DMS153 treated with DMSO at 0.1 percent for 48 hours (cell line): Measurements from ENCODE around the gene MSLN.

ENCODE experiments used
- DNase-seq: peaks from one replicate; lab custom pipeline; 2025; ENCODE audit not compliant: unreplicated experiment; lab: John Stamatoyannopoulos, UW

MSLN gene

DNA sequence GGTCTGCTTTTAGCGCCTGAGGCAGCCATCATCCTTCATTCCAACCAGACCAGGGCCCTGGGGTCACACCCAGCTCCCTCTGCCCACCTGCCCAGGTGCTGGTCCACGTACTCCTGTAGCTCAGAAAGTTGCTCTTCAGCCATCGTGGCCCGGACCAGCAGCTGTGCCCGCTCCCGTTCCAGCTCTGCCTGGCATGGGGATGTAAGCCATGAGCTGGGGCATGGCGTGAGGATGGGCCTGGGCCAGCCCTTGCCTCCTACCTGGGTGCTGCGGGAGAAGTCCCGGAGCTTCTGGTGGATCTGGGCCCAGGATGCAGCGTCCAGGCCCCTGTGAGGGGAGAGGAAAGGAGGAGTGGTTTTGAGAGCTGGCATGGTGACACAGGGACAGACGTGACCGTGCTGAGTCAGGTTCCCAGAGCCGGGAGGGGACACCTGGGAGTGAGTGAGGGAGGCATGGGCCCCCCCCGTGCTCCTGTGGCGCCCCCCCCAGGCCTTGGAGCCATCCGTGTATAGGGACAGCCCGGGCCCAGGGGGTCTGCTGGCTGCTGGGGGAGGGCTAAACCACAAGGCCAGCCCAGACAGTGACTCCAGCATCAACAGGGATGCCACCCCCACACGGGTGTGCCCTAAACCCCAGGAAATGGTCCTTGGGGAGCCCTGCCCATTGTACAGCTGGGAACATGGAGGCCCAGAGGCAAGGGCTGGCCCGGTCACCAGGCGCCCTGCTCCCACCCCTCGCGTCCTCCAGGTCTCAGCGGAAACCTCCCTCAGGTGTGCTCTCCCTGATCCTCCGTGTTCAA is 37.5 kb upstream of the MSLN start:
- no peak for DNase-seq

DNA sequence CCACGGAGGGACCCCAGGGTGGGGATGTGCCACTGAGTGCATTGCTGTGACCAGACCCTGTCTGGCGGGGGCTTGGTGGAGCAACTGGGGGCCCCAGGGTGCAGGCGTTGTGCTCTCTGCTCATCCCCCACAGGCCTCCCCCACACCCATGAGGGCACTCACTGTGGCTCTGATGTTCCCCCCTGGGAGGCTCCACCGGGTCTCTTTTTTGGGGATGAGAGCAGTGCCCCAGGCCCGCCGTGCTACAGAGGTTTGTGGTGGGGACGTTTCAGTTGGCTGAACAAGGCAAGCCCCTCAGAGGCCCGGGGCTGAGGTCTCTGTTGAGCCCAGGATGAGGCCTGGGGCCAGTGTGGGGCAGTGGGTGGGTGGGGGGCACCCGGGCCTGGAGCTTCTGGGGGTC is 36.8 kb upstream of the MSLN start:
- no peak for DNase-seq

DNA sequence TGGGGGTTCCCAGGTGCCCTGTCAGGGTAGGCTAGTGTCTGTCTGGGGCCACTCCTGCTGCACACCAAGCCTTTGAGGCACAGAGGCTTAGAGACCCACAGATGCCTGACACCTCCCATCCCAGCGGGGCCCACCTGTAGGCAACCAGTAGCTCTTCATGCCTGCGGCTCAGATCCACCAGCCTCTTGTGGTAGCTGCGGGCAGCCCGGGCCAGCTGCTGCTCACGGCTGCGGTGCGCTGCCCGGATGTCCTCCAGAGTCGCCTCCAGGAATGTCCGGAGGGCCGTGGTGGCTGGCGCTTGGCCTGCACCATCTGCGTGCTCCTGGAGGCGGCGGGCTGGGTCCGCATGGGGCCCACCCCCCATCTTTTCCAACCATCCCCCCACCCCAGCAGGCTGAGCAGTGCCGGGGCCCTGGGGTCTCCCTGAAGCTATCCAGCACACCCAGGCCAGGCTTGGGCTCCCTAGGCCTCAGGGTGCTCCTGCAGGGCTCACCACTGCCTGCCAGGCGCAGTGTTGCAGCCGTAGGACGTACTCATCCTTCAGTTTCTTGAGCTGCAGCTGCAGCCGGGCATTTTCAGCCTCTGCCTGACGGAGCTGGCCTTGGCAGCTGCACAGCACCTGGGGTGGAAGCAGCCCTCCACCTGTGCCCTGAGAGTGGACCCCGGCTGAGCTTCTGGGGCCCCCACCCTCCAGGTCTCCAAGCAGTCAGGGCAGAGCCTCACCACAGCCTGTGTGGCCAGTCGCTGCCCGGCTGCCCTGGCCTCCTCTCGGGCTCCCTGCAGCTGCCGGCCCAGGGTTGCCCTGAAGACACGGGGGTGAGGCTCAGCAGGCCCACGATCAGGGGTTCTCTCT is 36.1 kb upstream of the MSLN start:
- DNase-seq: no peak

DNA sequence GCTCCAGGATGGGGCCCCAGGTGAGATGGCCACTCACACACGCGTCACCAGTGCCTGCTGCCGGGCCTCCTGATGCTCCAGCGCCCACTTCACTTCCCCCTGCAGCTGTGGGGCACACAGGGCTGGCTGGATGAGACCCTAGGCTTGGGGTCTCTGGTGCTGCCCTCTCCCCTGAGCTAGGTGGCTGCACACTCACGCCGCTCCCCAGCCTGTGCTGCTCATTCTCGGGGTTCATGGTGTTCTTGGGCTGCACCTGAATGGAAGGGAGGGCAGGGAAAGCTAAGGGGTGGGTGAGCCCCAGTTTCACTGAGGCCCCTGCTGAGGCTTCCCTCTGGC is 35.5 kb upstream of the MSLN start:
- no peak for DNase-seq

DNA sequence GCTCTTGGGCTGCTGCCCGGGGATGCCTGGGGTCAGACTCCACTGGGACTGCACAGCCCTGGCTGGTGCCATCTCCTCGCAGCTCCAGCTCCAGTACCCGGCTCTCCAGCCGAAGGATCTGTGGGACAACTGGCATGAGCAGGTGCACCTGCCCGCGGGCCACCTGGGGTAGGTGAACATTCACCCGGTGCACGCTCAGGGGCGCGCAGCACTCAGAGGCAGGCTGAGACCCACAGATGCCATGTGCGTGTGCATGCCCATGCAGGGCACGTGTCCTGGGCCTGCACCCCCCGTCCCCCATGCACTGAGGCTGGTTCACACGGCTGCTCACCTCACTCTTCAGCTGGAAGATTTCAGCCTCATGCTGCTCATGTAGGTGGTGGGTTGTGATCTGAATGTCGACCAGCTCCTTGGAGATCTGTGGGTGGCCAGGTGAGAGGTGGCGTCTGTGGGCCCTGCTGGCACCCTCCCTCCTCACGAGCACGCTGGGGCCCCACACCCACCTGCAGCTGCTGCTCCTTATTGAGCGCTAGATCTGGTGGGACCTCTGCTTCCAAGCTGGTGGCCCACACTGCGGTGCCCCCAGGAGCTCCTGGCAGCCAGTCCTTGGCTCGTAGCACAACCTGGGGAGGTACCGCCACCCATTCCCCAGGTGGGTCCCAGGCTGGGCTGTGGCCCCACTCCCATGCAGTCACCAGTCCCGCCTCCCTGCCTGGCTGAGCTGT is 34.9 kb upstream of the MSLN start:
- DNase-seq: no peak

DNA sequence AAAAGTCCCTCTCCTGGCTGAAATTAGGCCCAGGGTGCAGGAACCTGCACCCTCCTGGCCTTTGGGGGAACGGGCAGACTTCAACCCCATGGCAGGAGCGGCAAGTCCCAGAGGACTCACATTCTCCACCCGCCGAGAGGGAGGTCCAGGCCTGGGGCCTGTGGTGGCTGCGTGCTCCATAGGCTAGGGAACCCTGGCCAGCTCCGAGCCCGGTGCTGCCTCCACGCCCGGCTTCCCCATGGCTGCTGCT is 34.4 kb upstream of the MSLN start:
- DNase-seq: no peak

DNA sequence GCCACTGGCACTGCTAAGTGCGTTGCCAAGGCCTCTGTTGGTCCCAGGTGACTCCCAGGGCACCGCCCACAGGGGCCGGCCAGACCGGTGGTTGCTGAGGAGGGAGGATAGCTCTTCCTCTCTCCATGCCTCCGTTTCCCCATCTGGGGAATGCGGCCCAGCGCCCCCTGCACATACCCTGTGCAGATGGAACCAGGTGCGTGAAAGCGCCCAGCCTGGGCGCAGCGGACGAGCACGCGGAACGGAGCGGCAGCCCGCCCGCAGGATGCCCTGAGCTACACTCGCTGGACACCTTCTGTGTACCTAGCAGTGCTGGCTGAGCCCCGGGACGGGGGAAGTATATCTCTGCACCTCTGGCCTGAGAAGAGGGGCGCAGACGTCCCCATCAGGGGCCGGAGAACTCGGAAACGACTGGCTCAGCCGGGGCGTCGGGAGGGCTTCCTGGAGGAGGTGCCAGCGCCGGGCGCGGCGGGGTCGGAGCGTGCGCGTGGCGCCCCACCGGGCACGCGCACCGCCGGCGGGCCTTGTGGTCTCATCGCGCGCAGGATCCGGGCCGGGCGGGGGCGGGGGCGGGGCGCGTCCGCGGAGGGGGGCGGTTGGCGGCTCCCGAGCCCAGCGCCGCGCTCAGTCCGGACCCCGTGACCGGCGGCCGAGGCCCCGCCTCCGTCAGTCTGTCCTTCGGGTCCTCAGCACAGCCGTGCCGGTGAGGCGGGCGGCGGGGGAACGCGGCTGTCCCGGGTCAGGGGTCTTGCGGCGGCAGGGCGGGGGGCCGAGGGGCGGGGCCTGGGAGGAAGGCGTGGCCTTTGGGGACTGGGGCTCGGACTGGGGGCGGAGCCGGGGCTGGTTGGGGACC is 33.9 kb upstream of the MSLN start, which contains the start of the genes CCDC78 and HAGHL:
Gene CCDC78 (minus strand): TSS at position 6 of the 853 bp plus-strand sequence. CDS start 76 bp downstream, outside the sequence.
Gene HAGHL (plus strand): TSS at position 669 of the 853 bp plus-strand sequence. CDS start 404 bp downstream, outside the sequence.
- no peak for DNase-seq

DNA sequence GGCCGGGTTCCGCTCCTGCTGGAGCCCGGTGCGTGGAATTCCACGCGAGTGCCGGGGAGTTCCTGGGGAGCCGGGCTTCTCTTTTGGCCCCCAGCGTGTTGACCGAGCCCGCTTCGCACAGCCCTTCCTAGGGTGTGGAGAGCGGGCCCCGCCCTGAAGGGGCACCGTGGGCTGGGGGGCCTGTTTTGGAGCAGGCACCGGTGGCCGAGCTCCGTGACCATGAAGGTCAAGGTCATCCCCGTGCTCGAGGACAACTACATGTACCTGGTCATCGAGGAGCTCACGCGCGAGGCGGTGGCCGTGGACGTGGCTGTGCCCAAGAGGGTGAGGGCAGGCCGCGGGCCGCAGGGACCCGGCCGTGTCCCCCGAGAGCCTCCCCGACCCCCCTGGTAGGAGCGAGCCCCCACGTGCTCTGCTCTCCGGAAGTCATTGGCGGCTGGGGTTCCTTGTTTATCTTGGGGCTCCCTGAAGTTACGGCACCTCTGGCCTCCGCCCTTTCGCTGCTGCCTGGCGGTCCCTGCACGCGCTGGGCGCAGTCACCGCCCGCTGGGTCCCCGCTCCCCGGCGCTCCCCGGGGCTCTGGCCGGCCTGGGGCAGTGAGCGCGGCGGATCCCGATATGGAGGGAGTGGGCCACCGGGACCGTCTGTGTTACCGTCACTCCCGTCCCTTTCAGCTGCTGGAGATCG is 33.1 kb upstream of the MSLN start:
- no peak for DNase-seq

DNA sequence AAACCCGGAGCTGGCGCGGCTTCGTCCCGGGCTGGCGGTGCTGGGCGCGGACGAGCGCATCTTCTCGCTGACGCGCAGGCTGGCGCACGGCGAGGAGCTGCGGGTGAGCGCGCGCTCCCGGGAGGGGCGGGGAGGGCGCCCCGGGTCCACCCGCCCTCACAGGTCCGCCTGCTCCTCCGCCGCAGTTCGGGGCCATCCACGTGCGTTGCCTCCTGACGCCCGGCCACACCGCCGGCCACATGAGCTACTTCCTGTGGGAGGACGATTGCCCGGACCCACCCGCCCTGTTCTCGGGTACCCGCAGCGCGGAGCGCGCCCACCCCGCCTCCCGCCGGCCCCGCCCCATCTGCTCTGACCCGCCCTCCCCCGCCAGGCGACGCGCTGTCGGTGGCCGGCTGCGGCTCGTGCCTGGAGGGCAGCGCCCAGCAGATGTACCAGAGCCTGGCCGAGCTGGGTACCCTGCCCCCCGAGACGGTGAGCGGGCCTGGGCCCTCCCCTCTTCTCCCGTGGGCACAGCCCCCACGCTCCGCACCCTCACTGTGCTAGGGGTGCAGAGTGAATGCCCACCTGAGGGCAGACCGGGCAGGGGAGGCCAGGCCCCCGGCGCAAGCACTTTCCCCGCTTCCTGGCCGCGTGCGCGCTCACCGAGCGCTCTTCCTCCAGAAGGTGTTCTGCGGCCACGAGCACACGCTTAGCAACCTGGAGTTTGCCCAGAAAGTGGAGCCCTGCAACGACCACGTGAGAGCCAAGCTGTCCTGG is 32.2 kb upstream of the MSLN start:
- no peak for DNase-seq

DNA sequence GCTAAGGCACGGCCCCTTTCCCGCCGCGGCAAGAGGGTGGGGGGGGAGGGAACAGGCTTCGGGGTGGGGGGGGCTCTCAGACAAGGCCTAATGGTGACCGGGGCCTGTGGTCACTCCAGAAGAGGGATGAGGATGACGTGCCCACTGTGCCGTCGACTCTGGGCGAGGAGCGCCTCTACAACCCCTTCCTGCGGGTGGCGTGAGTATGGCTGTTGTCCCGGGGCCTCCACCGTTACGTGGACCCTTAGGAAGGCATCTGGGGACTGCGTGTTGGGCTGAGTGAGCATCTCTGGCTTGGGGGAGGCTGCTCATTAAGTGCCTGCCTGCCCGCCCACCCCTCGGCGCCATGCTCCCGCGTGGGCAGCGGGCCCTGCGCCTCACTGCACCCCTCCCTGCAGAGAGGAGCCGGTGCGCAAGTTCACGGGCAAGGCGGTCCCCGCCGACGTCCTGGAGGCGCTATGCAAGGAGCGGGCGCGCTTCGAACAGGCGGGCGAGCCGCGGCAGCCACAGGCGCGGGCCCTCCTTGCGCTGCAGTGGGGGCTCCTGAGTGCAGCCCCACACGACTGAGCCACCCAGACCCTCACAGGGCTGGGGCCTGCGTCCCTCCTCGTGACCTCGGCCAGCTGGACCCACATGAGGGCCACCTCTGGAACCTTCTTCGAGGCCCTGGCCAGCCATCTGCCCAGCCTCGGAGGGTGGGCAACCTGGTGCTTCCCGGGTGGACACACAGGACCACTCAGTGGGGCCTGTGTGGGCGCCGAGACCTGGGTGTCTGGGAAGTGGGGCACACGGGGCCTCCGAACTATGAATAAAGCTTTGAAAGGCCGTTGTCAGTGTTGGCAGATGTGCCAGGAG is 31.4 kb upstream of the MSLN start:
- DNase-seq: no peak

DNA sequence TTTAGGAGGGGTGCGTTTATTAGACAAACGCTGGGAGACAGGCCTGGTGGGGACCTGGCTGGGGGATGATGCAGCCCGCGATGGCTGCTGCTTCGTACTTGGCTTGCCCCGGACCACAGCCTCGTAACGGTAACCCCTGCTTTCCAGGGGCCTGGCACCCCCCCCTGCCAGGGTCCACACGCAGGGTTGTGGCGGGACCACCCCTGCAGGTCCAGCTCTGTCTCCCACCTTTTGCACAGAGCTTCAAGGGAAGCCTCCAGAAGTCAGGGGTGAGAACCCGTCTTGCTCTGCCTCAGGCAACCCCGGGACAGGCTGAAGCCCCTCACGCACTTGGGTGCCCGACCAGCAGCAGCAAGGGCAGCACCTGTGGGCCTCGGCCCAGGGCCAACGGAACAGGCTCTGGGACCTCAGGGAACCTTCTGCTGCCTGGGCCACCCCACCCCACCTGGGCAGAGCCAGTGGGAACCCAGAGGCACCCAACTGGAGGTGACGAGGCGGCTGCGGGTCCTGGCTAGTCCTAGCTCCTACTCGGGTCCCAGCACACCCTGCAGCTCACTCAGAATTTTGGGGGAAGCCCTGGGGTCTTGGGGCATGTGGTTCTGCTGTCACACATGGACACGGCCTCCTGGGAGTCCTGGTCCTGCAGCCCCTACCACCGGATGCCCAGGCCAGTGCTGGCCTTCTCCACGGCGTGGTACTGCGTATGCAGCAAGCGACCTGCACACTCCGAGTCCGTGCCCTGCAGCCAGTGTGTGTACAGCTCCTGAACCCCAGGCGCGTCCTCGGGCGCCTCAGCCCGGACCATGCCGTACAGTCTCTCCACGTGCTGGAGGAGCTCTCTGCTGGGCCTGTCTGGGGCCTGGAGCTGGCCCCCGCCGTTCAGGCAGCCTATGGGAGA is 30.5 kb upstream of the MSLN start:
- DNase-seq: no peak

DNA sequence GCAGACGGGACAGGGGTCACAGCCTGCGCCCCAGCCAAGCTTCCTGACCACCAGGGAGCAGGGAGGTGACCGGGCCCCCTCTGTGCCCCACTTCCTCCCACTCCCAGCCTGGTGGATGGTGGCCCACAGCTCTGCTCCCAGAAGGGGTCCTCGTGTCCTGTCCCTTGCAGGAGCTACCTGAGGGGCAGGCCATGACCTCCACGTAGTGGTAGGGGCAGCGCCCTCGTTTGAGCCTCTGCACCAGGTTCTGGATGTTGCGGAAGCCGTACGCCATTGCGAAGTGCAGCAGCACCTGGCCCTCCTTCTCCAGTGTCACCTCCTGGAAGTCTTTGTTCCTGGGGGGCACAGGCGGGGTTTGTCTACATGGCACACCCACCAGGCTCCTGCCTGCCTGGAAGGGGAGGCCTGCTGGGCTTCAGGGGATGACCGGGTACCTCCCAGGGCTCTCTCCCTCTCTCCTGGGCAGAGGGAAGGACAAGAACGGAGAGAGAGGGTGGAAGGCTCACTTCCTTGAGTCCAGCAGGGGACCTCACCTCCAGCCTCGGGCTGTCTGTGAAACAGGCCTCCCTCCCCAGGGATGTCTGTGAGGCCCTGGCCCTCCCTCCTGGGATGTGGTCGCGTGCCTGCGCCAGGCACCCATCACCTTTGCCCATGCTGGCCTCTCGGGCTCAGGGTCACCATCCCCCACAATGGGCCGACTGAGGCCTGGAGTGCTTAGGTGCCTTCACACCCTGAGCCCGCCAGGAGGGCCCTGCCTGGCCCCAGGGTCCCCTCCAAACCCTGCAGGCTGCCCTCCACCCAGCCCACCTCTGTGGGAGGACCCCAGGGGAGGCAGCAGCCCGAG is 29.6 kb upstream of the MSLN start:
- no peak for DNase-seq

DNA sequence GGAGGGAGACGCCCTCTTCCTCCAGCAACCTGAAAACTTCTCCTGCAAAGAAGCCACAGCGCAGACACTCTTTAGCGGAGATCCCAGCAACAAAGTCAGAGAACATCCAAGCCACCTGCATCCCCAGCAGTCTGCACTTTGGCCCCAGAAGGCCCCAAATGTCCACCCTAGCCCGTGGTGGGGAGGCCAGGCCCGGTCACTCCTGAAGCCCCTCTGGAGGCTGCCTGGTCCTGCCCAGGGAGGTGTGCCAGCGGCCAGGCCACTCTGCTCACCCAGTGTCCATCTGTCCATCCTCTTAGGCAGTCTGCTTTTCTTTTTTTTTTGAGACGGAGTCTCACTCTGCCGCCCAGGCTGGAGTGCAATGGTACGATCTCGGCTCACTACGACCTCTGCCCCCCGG is 28.2 kb upstream of the MSLN start:
- DNase-seq: no peak

DNA sequence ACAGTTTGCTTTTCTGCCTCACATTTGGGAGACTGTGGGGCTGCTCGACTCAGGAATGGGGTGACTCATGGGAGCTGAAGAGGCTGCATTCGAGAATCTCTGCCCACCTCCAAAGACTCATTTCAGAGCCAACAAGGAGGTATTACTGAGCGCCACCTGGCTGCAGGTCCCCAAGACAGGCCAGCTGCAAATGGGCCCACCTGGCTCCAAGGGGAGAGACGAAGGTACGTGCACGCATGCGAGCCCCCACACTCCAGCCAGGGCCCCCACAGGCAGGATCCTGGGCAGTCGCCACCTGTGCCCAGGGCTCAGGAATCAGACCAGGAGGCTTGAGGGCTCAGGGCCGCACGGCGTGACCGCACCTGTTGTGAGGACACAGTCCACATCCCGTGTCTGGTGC is 27.6 kb upstream of the MSLN start:
- no peak for DNase-seq

DNA sequence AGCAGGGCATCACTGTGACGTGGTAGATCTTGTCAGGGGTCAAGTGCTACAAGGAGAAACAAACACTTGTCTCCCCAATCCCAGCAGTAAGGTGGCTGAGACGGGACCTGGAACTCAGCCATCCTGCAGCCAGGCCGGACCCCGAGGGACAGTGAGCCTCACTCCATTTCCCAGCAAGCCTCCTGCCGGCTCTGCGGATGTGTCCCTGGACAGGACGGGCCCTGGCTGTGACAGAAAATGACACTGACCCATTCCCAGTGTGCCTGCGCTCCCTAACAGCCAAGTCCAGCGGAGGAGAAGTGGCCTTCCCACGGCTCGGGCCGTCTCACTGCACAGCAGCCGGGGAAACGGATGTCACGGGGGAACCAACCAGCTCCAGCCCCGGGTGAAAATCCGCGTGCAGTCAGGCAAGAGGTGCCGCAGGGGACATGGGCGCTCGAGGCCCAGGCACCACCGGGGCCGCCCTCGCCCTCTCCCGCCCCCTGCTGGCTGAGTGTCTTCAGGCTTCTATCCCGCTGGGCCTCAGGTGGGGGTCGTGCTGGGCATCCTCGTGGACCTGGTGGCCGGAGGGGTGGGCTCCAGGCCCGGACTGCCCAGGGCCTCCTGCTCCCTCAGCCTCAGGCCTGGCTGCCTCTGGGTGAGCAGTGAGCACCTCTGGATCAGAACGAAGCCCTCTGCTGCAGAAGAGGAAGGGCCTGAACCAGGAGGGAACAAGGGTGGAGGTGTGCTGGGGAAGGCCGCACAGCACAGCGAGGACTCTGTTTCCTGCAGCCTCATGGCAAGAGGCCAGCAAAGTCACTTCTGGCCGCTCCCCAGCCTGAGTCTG is 26.9 kb upstream of the MSLN start:
- no peak for DNase-seq
